ENCODE results near the gene APAF1.

The APAF1 gene

GRCh38 chr12:98733667-98734350, 88.7 kb downstream of the APAF1 start:
- DNase-seq: no peak
- Histone ChIP-seq H3K9me3 (ENCODE audit: insufficient read depth, low read length, severe bottlenecking) (no peaks in the 10 kb centered on the region), H3K79me2 (ENCODE audit: insufficient read depth, low read length) (no peaks in the 10 kb centered on the region), H4K20me1 (ENCODE audit: insufficient read depth, low read length) (no peaks in the 10 kb centered on the region), H3K36me3 (ENCODE audit: insufficient read depth, low read length) (peaks cover 24% of the 10 kb centered on the region; the same call in 1 of the 2 replicates), H3K27me3 (ENCODE audit: insufficient read depth, low read length, poor library complexity) (no peaks in the 10 kb centered on the region), H3K27ac (ENCODE audit: low read length) (no peak overlapping the region), H3K9ac (ENCODE audit: low read depth, low read length) (no peak overlapping the region), H3K4me3 (ENCODE audit: low read depth in 1 of 2, low read length in 2 of 2) (no peak overlapping the region), H3K4me2 (ENCODE audit: insufficient read depth, low read length) (no peak overlapping the region), H3K4me1 (ENCODE audit: insufficient read depth, low read length) (no peaks in the 10 kb centered on the region), H2AFZ (ENCODE audit: low read depth, low read length) (no peak overlapping the region)
- ATAC-seq (ENCODE audit: insufficient read depth, low read depth): no peak
- TF ChIP-seq EZH2 (IDR thresholded peaks at IDR 0.05; ENCODE audit: borderline replicate concordance, low read depth, low read length, severe bottlenecking): no peak
- TF ChIP-seq CTCF (IDR thresholded peaks at IDR 0.05; ENCODE audit: borderline replicate concordance, extremely low read depth, low read length, poor library complexity, severe bottlenecking): no peak

- Histone ChIP-seq H3K4me3 (ENCODE audit: low read depth in 1 of 2, low read length in 2 of 2) (no peak overlapping the region), H2AFZ (ENCODE audit: low read depth, low read length) (no peak overlapping the region), H3K27me3 (ENCODE audit: insufficient read depth, low read length, poor library complexity) (peaks cover 7% of the 10 kb centered on the region), H3K9ac (ENCODE audit: low read depth, low read length) (no peak overlapping the region), H3K4me1 (ENCODE audit: insufficient read depth, low read length) (no peaks in the 10 kb centered on the region), H3K4me2 (ENCODE audit: insufficient read depth, low read length) (no peak overlapping the region), H3K36me3 (ENCODE audit: insufficient read depth, low read length) (peaks cover 16% of the 10 kb centered on the region; the same call in 1 of the 2 replicates), H3K9me3 (ENCODE audit: insufficient read depth, low read length, severe bottlenecking) (no peaks in the 10 kb centered on the region), H3K27ac (ENCODE audit: low read length) (no peak overlapping the region), H3K79me2 (ENCODE audit: insufficient read depth, low read length) (no peaks in the 10 kb centered on the region), H4K20me1 (ENCODE audit: insufficient read depth, low read length) (no peaks in the 10 kb centered on the region)
- ATAC-seq (ENCODE audit: insufficient read depth, low read depth) (no peak), DNase-seq (no peak)
- TF ChIP-seq CTCF (IDR thresholded peaks at IDR 0.05; ENCODE audit: borderline replicate concordance, extremely low read depth, low read length, poor library complexity, severe bottlenecking): no peak
- TF ChIP-seq EZH2 (IDR thresholded peaks at IDR 0.05; ENCODE audit: borderline replicate concordance, low read depth, low read length, severe bottlenecking): no peak
Observed at GRCh38 chr12:98735821-98736220, 90.7 kb downstream of the APAF1 start.

- ATAC-seq (ENCODE audit: insufficient read depth, low read depth) (no peak), DNase-seq (no peak)
- no peaks in the 10 kb centered on the region for H4K20me1 ChIP-seq (ENCODE audit: insufficient read depth, low read length)
- no peaks in the 10 kb centered on the region for H3K9me3 ChIP-seq (ENCODE audit: insufficient read depth, low read length, severe bottlenecking)
- H3K36me3 ChIP-seq (ENCODE audit: insufficient read depth, low read length): peaks cover 8% of the 10 kb centered on the region; the same call in 1 of the 2 replicates
- no peak overlapping the region for H3K4me3 ChIP-seq (ENCODE audit: low read depth in 1 of 2, low read length in 2 of 2)
- H3K4me2 ChIP-seq (ENCODE audit: insufficient read depth, low read length): no peak overlapping the region
- peaks cover 7% of the 10 kb centered on the region for H3K27me3 ChIP-seq (ENCODE audit: insufficient read depth, low read length, poor library complexity)
- no peak overlapping the region for H3K9ac ChIP-seq (ENCODE audit: low read depth, low read length)
- no peaks in the 10 kb centered on the region for H3K4me1 ChIP-seq (ENCODE audit: insufficient read depth, low read length)
- no peaks in the 10 kb centered on the region for H3K79me2 ChIP-seq (ENCODE audit: insufficient read depth, low read length)
- H3K27ac ChIP-seq (ENCODE audit: low read length): no peak overlapping the region
- H2AFZ ChIP-seq (ENCODE audit: low read depth, low read length): no peak overlapping the region
- TF ChIP-seq EZH2 (IDR thresholded peaks at IDR 0.05; ENCODE audit: borderline replicate concordance, low read depth, low read length, severe bottlenecking) (no peak), CTCF (IDR thresholded peaks at IDR 0.05; ENCODE audit: borderline replicate concordance, extremely low read depth, low read length, poor library complexity, severe bottlenecking) (no peak)
Observed at GRCh38 chr12:98736352-98737321, 91.5 kb downstream of the APAF1 start.
